SK-N-SH (cell line): ENCODE measurements around the gene KRT35. TPM values are rescaled to one million over a fixed set of nuclear protein-coding genes. Genes with fewer than 3 reads are reported as not detected.

Source experiments
- CTCF ChIA-PET: fragments of 300-600, 350-600 bp; formaldehyde crosslinking; extraction: SDS; loops from one replicate; lab custom pipeline; 2021; lab: Yijun Ruan, JAX
- POLR2A ChIA-PET: fragments of 350-600 bp; sonication (Branson Sonifier 250); formaldehyde crosslinking; extraction: SDS; loops from one replicate; lab custom pipeline; 2020; ENCODE audit warnings: antibody characterized with exemption, inconsistent platforms; lab: Yijun Ruan, JAX
- DNase-seq: peaks from one replicate; pipeline ENCODE4 v3.0.0; 2012
- H2AFZ ChIP-seq: fragments of 200-600 bp; sonication (generic); 2 replicates; pipeline ENCODE4 v1.8.1; 2016; ENCODE audit warnings: antibody characterized with exemption, mild to moderate bottlenecking, low read depth
- H3F3A ChIP-seq: fragments of 200-600 bp; sonication (generic); replicated peaks from 2 replicates; pipeline ENCODE3; 2016; ENCODE audit warnings: antibody characterized with exemption, mild to moderate bottlenecking; ENCODE audit not compliant: insufficient read depth
- H3K27ac ChIP-seq, 2 experiments: fragments of 200-500 bp in 1 of 2; fragments of 200-600 bp in 1 of 2; sonication (Bioruptor generic) in 1 of 2; sonication (generic), shearing (Covaris generic) in 1 of 2; 2 replicates each; pipeline versions ENCODE4 v1.5.1 to v1.6.1; 2014 to 2016; ENCODE audit warnings: low read depth in 2 of 2, inconsistent platforms in 1 of 2, low read length in 1 of 2, mild to moderate bottlenecking in 1 of 2, mixed read lengths in 1 of 2
- H3K27me3 ChIP-seq: fragments of 200-600 bp; sonication (generic), shearing (Covaris generic); 2 replicates; pipeline ENCODE4 v1.6.1; 2016; ENCODE audit warnings: mixed run types; ENCODE audit not compliant: insufficient read depth
- H3K36me3 ChIP-seq, 2 experiments: fragments of 200-500 bp in 1 of 2; fragments of 200-600 bp in 1 of 2; sonication (Bioruptor generic) in 1 of 2; sonication (generic) in 1 of 2; replicated peaks in 1 of 2; 2 replicates each; pipeline versions ENCODE3 to v1.5.1; 2014 to 2016; ENCODE audit warnings: low read length in 1 of 2, mild to moderate bottlenecking in 1 of 2; ENCODE audit not compliant: insufficient read depth in 2 of 2, control insufficient read depth in 1 of 2
- H3K4me1 ChIP-seq, 2 experiments: fragments of 200-500 bp in 1 of 2; fragments of 200-600 bp in 1 of 2; sonication (Bioruptor generic) in 1 of 2; sonication (generic), shearing (Covaris generic) in 1 of 2; 2 replicates each; pipeline versions ENCODE4 v1.5.1 to v1.6.1; 2014 to 2016; ENCODE audit warnings: low read depth in 1 of 2, low read length in 1 of 2, mixed run types in 1 of 2; ENCODE audit not compliant: insufficient read depth in 2 of 2, control insufficient read depth in 1 of 2
- H3K4me2 ChIP-seq: fragments of 200-600 bp; sonication (generic), shearing (Covaris generic); 2 replicates; pipeline ENCODE4 v1.6.1; 2017; ENCODE audit warnings: mixed run types
- H3K4me3 ChIP-seq, 2 experiments: fragments of 200-500 bp in 1 of 2; fragments of 200-600 bp in 1 of 2; sonication (Bioruptor generic) in 1 of 2; sonication (generic), shearing (Covaris generic) in 1 of 2; 2 replicates each; pipeline versions ENCODE4 v1.5.1 to v1.8.1; 2014 to 2016; ENCODE audit warnings: low read depth in 2 of 2, inconsistent platforms in 1 of 2, low read length in 1 of 2, mild to moderate bottlenecking in 1 of 2, mixed read lengths in 1 of 2, moderate library complexity in 1 of 2
- H3K79me2 ChIP-seq: fragments of 200-600 bp; sonication (generic); 2 replicates; pipeline ENCODE4 v1.8.1; 2017; ENCODE audit warnings: mild to moderate bottlenecking; ENCODE audit not compliant: insufficient read depth
- H3K9ac ChIP-seq: fragments of 200-600 bp; sonication (generic); 2 replicates; pipeline ENCODE4 v1.6.1; 2017; ENCODE audit warnings: mixed run types
- H3K9me2 ChIP-seq: fragments of 200-600 bp; sonication (generic); 2 replicates; pipeline ENCODE4 v1.6.1; 2017; ENCODE audit warnings: mixed run types
- H3K9me3 ChIP-seq: fragments of 200-600 bp; sonication (generic); 2 replicates; pipeline ENCODE4 v1.6.1; 2017; ENCODE audit warnings: mixed run types, mild to moderate bottlenecking, moderate library complexity
- H4K20me1 ChIP-seq: fragments of 200-600 bp; sonication (generic); 2 replicates; pipeline ENCODE4 v1.6.1; 2017; ENCODE audit warnings: mild to moderate bottlenecking, mixed run types; ENCODE audit not compliant: insufficient read depth
- CHD2 ChIP-seq: fragments of 150-350 bp; IDR thresholded peaks from 2 replicates; pipeline ENCODE4 v1.6.1; 2018; ENCODE audit warnings: low read length; ENCODE audit not compliant: partially characterized antibody
- EP300 ChIP-seq, 2 experiments: IDR thresholded peaks; 2 replicates each; pipeline versions ENCODE4 v1.4.0 to v1.6.1; 2012; ENCODE audit warnings: borderline replicate concordance in 1 of 2, low read depth in 1 of 2, low read length in 1 of 2
- IRF3 ChIP-seq: fragments of 150-350 bp; IDR thresholded peaks from 2 replicates; pipeline ENCODE4 v1.6.1; 2016; ENCODE audit warnings: mild to moderate bottlenecking, low read depth, low read length
- JUND ChIP-seq: IDR thresholded peaks from 2 replicates; pipeline ENCODE4 v1.4.0; 2012
- MEF2A ChIP-seq: IDR thresholded peaks from 2 replicates; pipeline ENCODE4 v1.4.0; 2012; ENCODE audit warnings: low read depth, borderline replicate concordance
- NFIC ChIP-seq: IDR thresholded peaks from 2 replicates; pipeline ENCODE4 v1.4.0; 2012; ENCODE audit warnings: borderline replicate concordance
- RAD21 ChIP-seq: IDR thresholded peaks from 2 replicates; pipeline ENCODE4 v1.6.1; 2012; ENCODE audit warnings: mild to moderate bottlenecking, low read length
- SIN3A ChIP-seq: IDR thresholded peaks from 2 replicates; pipeline ENCODE4 v1.6.1; 2012; ENCODE audit warnings: low read depth, mild to moderate bottlenecking, low read length, moderate library complexity, borderline replicate concordance
- SMC3 ChIP-seq: IDR thresholded peaks from 2 replicates; pipeline ENCODE4 v1.6.1; 2012; ENCODE audit warnings: low read depth, low read length, improper control_type of control experiment
- TAF1 ChIP-seq: IDR thresholded peaks from 2 replicates; pipeline ENCODE4 v1.6.1; 2012; ENCODE audit warnings: low read depth, mild to moderate bottlenecking, low read length, moderate library complexity, borderline replicate concordance
- TEAD4 ChIP-seq: IDR thresholded peaks from 2 replicates; pipeline ENCODE4 v1.4.0; 2012; ENCODE audit warnings: mild to moderate bottlenecking, borderline replicate concordance; ENCODE audit not compliant: insufficient read depth
- USF1 ChIP-seq: IDR thresholded peaks from 2 replicates; pipeline ENCODE4 v1.4.0; 2012; ENCODE audit warnings: low read depth, borderline replicate concordance
- USF2 ChIP-seq: fragments of 150-350 bp; IDR thresholded peaks from 2 replicates; pipeline ENCODE4 v1.6.1; 2017; ENCODE audit warnings: antibody characterized with exemption, low read length, low read depth, borderline replicate concordance
- YY1 ChIP-seq: IDR thresholded peaks from 2 replicates; pipeline ENCODE4 v1.4.0; 2012; ENCODE audit warnings: low read depth, mild to moderate bottlenecking
- WGBS: methylation state at CpG from one replicate; pipeline ENCODE4 v1.1.6; 2017; ENCODE audit warnings: low lambda C conversion rate; 5-methylcytosine and 5-hydroxymethylcytosine counted together
- polyA plus RNA-seq, 3 experiments: library from polyadenylated mRNA; depleted of rRNA; stranded (reverse); fragments of >200 nt; gene quantifications; 2 replicates each; pipeline ENCODE4 v1.2.3, GENCODE V29; 2012
- TF ChIP-seq, protein P1 (sequence below): fragments of 200-600 bp; sonication (generic); IDR thresholded peaks from 2 replicates; pipeline ENCODE4 v1.6.1; 2017; ENCODE audit warnings: antibody characterized with exemption, mild to moderate bottlenecking, moderate library complexity
- TF ChIP-seq, protein P2 (sequence below): IDR thresholded peaks from 2 replicates; pipeline ENCODE4 v1.4.0; 2012; ENCODE audit warnings: low read depth, borderline replicate concordance
- TF ChIP-seq, protein P3 (sequence below): IDR thresholded peaks from 2 replicates; pipeline ENCODE4 v1.6.1; 2012; ENCODE audit warnings: mild to moderate bottlenecking, low read depth, low read length, moderate library complexity

Gene KRT35
- polyA plus RNA-seq, 1 of the 3 experiments (the other 2 are of a cell fraction), result not detected

DNA sequence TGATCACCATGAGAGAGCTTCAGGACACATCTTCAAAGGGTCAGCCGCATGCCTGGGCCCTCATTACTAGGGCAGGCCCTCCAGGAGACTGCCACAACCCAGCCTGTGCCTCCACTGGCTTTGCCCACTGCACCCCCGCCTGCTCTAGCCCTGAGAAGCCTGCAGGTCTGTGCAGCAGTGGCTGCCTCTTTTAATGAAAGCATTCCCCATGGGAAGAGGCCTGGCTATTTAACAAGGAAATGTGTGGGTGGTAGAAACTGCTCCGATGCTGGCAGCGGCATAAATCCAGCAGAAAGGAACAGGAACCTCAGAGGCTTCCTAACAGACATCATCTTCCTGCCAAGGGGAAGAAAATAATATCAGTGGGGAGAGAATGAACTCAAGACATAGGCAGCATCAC is 13.4 kb downstream of the KRT35 start:
- TF ChIP-seq USF1 (no peak), TAF1 (no peak), NFIC (no peak), EP300 (IDR thresholded peaks at IDR 0.05; ENCODE audit: borderline replicate concordance in 1 of 2, low read depth in 1 of 2, low read length in 1 of 2) (no peak), SIN3A (no peak), JUND (no peak), USF2 (no peak), RAD21 (no peak), TEAD4 (no peak), SMC3 (no peak), IRF3 (no peak), MEF2A (no peak), CHD2 (no peak), YY1 (no peak)
- TF ChIP-seq, protein P1, sequence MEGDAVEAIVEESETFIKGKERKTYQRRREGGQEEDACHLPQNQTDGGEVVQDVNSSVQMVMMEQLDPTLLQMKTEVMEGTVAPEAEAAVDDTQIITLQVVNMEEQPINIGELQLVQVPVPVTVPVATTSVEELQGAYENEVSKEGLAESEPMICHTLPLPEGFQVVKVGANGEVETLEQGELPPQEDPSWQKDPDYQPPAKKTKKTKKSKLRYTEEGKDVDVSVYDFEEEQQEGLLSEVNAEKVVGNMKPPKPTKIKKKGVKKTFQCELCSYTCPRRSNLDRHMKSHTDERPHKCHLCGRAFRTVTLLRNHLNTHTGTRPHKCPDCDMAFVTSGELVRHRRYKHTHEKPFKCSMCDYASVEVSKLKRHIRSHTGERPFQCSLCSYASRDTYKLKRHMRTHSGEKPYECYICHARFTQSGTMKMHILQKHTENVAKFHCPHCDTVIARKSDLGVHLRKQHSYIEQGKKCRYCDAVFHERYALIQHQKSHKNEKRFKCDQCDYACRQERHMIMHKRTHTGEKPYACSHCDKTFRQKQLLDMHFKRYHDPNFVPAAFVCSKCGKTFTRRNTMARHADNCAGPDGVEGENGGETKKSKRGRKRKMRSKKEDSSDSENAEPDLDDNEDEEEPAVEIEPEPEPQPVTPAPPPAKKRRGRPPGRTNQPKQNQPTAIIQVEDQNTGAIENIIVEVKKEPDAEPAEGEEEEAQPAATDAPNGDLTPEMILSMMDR, result no peak
- TF ChIP-seq, protein P2, sequence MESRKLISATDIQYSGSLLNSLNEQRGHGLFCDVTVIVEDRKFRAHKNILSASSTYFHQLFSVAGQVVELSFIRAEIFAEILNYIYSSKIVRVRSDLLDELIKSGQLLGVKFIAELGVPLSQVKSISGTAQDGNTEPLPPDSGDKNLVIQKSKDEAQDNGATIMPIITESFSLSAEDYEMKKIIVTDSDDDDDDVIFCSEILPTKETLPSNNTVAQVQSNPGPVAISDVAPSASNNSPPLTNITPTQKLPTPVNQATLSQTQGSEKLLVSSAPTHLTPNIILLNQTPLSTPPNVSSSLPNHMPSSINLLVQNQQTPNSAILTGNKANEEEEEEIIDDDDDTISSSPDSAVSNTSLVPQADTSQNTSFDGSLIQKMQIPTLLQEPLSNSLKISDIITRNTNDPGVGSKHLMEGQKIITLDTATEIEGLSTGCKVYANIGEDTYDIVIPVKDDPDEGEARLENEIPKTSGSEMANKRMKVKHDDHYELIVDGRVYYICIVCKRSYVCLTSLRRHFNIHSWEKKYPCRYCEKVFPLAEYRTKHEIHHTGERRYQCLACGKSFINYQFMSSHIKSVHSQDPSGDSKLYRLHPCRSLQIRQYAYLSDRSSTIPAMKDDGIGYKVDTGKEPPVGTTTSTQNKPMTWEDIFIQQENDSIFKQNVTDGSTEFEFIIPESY, result no peak
- TF ChIP-seq, protein P3, sequence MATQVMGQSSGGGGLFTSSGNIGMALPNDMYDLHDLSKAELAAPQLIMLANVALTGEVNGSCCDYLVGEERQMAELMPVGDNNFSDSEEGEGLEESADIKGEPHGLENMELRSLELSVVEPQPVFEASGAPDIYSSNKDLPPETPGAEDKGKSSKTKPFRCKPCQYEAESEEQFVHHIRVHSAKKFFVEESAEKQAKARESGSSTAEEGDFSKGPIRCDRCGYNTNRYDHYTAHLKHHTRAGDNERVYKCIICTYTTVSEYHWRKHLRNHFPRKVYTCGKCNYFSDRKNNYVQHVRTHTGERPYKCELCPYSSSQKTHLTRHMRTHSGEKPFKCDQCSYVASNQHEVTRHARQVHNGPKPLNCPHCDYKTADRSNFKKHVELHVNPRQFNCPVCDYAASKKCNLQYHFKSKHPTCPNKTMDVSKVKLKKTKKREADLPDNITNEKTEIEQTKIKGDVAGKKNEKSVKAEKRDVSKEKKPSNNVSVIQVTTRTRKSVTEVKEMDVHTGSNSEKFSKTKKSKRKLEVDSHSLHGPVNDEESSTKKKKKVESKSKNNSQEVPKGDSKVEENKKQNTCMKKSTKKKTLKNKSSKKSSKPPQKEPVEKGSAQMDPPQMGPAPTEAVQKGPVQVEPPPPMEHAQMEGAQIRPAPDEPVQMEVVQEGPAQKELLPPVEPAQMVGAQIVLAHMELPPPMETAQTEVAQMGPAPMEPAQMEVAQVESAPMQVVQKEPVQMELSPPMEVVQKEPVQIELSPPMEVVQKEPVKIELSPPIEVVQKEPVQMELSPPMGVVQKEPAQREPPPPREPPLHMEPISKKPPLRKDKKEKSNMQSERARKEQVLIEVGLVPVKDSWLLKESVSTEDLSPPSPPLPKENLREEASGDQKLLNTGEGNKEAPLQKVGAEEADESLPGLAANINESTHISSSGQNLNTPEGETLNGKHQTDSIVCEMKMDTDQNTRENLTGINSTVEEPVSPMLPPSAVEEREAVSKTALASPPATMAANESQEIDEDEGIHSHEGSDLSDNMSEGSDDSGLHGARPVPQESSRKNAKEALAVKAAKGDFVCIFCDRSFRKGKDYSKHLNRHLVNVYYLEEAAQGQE, result no peak
- H4K20me1 ChIP-seq, result no peaks in the 10 kb centered on the region
- no peak for DNase-seq
- H3K9ac ChIP-seq, result no peak overlapping the region
- WGBS, result 20% methylated on average over 4 of the region's 4 CpGs
- peaks cover 11% of the 10 kb centered on the region in 2 experiments; a peak in 2 of 4 replicates for H3K4me1 ChIP-seq
- no peaks in the 10 kb centered on the region; the same call in 1 of the 2 replicates for H3K9me3 ChIP-seq
- H3K27ac ChIP-seq, result no peak overlapping the region
- H3K79me2 ChIP-seq, result no peaks in the 10 kb centered on the region
- POLR2A ChIA-PET, result no interaction called here
- no peaks in the 10 kb centered on the region for H3K27me3 ChIP-seq
- no peak overlapping the region for H3K4me2 ChIP-seq
- CTCF ChIA-PET, result interaction anchor here (0.9 to 1.5 kb wide), 3 partner anchors 11 to 196 kb away, joined by 3 read pairs; no protein-coding TSS in a partner anchor
- no peaks in the 10 kb centered on the region for H3F3A ChIP-seq
- no peaks in the 10 kb centered on the region for H3K36me3 ChIP-seq
- H2AFZ ChIP-seq, result no peak overlapping the region
- H3K9me2 ChIP-seq, result no peaks in the 10 kb centered on the region
- H3K4me3 ChIP-seq, result no peak overlapping the region
